Measurements from ENCODE around the gene JAZF1.

The JAZF1 gene

GRCh38 chr7:28106321-28106829 is 74.2 kb downstream of the JAZF1 start:
- no peak for DNase-seq (ENCODE audit: low spot score)

DNA sequence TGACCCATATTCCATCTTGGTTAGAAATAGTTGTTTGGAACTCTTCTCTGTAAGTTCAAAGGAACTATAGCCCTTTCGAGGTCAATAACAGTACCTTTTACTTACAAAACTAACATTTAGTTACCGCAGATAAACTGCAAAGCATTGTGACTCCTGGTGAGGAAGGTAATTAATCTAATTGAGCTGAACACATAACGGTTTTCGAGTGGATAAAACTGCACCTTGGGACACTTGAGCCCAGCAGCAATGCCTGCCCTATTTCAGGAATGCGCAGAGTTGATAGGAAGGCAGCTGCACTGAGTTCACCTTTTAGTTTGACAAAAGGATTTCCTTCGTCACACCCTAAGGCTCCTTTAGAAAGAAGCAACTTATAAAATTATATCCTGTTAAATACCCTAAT is 75.4 kb downstream of the JAZF1 start:
- DNase-seq (ENCODE audit: low spot score): no peak

DNA sequence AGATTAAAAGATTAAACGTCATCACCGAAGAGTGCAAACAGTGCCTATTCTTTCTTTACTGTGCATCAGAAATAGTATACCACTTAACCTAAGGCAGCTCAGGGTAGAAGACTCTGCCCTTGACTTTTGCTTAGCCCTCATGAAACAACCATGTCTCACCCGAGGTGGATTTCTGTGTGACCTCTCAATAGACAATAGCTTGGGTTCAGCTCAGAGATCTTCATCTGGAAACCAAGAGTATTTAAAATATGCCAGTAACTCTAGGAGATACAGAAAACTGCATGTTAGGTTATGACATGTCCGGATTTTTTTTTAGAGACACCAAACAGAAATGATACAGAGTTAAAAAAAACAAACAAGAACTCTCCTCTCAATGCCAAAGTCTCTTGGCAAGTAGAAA is 75.8 kb downstream of the JAZF1 start:
- DNase-seq (ENCODE audit: low spot score): no peak

- no peak for DNase-seq (ENCODE audit: low spot score)
These were observed 76.5 kb downstream of the JAZF1 start for GRCh38 chr7:28104041-28104541.

- peak; percentile 30 for DNase-seq (ENCODE audit: low spot score)
These were observed 77.8 kb downstream of the JAZF1 start for GRCh38 chr7:28102797-28103196.

DNA sequence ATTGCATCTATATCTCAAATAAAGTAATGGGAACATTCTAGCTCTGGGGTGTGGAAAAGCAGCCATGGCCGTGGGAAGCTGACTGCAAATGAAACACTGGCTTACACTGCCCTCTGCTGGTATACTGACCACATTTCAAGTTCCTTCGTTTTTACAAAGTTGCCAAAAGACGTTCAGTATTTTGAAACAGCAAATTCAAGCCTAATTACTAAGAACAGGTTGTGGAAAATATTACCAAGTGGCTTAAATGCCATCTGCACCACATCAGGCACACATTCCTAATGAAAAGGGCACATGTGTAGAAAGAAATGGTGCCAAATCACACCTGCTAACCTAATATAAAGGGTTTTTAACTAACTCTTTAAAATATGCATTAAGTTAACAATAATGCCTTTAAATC is 83.9 kb downstream of the JAZF1 start:
- peak; percentile 77 for DNase-seq (ENCODE audit: low spot score)

DNA sequence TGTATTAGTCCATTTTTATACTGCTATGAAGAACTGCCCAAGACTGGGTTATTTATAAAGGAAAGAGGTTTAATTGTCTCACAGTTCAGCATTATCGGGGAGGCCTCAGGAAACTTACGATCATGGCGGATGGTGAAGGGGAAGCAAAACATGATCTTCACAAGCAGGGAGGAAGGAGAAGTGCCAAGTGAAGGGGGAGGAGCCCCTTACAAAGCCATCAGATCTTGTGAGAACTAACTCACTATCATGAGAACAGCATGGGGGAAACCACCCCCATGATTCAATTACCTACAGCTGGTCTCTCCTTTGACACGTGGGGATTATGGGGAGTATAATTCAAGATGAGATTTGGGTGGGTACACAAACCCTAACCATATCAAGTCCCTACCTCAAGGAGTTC is 85.4 kb downstream of the JAZF1 start:
- no peak for DNase-seq (ENCODE audit: low spot score)

DNA sequence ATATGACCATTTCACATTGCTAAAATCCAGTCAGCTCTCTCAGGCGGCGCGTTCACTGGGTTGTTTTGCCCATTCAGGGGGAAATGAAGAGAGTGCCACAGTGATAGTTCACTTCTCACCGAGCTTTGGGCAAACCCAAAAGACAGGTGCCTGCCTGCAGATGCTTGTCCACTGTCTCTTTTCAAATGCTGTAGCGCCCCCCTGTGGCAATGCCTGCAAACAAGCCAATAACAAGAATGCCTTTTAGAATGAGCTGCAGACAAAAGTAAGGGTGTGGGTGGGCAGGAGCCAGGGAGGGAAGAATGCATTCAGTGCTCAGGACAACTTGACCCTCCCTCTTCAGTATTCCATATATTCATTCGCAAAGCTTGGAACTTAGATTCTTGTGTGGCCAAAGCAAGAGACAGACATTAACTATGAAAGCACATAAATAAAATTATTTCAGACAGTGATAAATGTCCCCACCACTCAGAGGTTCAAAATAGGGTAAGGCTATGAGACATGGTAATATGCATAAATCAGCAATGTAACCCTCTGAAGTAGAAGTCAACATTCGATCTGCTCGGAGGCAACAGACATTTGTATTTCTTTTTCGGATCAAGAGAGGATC is 86.9 kb downstream of the JAZF1 start:
- peak; percentile 65 for DNase-seq (ENCODE audit: low spot score)

GRCh38 chr7:28091190-28091589 is 89.4 kb downstream of the JAZF1 start:
- DNase-seq (ENCODE audit: low spot score): no peak

DNA sequence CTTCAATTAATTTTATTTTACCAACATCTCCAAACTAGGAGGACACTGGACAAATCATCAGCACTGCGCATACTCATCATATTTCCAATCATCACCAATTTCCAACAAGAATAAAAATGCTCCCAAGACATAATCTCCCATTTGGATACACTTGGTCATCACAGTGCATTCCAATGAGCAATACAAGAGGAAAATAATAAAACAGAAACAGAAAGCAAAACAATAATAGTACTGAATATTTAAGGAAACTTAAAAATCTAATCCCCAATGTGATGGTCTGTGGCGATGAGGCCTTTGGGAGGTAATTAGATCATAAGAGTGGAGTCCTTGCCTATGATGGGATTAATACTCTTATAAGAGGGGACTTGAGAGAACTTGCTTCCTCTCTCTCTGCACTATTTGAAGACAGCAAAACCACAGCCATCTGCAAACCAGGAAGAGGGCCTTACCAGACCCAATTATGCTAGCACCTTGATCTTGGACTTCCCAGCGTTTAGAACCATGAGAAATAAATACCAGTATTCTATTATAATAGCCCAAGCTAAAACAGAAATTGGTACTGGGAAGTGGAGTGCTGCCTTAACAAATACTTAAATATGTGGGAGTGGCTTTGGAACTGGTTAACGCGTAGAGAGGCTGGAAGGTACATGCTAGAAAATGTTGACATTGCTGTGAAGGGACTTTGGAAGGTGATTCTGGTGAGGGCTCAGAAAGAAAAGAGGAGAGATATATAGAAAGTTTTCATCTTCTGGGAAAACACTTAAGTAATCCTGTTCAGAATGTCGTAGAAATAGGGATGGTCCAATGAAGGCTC is 91.5 kb downstream of the JAZF1 start:
- DNase-seq (ENCODE audit: low spot score): no peak

DNA sequence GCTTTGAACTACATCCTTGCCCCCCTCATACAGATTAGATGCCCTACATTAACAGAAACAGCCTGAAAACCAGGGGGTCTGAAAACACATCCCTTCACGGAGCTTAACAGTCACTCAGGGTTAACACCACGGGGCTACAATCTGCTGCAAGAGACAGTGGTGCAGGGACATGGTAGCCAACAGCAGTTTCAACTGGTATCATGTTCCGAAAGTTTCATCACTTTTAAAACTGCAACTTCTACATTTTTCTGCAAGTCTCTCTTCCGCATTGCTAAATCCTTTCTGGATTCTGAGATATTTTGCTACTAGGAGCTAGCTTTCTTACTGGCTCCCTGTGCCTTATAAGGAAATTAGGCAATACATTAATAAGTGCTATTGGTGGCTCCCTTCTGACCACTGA is 92.6 kb downstream of the JAZF1 start:
- DNase-seq (ENCODE audit: low spot score): peak; percentile 32

DNA sequence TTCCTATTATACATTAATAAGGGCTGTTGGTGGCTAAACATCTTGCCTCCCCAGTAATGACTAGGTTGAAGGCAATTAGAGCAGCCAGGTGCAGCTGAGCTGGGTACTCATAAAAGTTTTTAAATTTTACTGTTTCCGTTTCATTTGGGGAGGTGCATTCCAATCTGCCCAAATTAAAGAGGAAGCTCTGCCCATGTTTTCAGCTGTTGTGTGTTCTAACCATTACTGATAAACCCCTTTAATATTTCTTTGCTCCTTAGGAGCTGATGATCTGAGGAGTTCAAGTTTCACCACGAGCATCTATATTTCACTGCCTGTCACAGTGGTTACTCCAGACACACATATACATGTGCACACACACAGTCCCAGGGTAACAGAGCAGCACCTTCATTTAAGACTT is 94.4 kb downstream of the JAZF1 start:
- DNase-seq (ENCODE audit: low spot score): no peak

GRCh38 chr7:28083998-28084985 is 96.3 kb downstream of the JAZF1 start:
- no peak for DNase-seq (ENCODE audit: low spot score)

DNA sequence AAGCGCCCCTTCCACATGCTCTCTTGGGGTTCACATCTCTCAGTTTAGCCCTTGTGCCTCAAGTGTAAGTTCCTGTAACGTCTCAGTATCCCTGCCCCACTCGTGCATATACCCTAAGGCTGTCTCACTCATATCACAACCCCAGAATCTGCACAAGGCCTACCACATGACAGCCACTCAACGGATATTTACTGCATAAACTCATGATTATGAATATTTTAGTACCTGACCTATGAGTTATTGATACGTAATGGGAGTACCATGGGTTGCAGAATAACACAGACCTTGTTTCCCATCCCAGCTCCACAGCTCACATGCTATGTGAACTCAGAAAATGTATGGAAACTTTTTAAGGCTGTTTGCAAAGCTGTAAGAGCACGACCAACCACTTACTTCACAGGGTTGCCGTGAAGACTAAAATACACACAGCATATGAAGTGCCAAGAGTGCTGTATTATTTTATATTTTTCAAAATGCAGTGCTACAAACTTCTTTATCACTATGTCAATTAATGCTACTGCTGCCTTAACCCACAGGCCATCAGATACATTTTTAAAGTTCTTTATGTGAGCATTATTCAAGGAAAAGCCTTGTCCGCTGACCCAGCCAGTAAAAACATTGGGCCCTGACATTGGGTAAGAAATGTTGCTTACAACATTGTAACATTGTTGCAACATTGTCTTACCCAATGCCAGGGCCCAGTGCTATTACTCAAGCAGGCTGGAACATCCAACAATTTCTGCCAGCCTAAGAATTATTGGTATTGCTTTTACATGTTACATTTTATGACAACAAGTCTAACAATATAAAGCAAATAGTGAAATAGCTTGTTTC is 97.2 kb downstream of the JAZF1 start:
- DNase-seq (ENCODE audit: low spot score): peak; percentile 58

DNA sequence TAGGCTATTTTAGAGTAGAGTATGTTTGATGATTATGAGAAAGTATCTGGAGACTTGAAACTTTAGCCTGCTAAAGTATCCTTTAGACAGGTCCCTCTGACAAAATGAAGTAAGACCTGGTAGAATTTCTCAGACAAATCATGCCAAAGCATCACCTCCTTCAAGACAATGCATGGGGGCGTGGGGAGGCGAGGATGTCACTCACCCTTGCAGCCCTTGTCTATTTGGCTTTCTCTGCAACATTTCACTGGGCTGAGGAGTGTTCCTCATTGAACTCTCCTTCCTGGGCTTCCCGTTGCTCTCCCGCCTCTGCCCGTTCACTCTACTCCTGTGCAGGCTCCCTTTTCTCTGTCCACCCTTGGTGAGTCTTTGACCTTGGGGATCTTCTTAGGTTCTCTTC is 98.5 kb downstream of the JAZF1 start:
- DNase-seq (ENCODE audit: low spot score): no peak

DNA sequence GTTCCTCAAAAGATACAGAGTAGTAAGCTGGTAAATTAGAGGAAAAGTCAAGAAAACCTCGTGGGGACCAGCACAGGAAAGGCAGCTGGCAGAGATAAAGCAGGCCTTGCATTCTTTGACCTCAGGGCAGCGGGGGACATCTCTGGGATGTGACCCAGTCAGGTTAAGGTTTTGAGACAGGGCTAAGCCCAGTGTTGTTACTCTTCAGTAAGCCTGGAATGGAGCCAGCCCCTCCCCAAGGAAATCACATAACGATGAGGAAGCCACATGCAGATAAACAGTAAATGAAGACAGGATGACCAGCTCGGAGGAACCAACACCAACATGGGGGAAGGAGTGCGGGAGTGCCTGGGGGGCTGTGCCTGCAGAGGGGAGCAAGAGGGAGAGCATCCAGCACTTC is 99.6 kb downstream of the JAZF1 start:
- no peak for DNase-seq (ENCODE audit: low spot score)

DNA sequence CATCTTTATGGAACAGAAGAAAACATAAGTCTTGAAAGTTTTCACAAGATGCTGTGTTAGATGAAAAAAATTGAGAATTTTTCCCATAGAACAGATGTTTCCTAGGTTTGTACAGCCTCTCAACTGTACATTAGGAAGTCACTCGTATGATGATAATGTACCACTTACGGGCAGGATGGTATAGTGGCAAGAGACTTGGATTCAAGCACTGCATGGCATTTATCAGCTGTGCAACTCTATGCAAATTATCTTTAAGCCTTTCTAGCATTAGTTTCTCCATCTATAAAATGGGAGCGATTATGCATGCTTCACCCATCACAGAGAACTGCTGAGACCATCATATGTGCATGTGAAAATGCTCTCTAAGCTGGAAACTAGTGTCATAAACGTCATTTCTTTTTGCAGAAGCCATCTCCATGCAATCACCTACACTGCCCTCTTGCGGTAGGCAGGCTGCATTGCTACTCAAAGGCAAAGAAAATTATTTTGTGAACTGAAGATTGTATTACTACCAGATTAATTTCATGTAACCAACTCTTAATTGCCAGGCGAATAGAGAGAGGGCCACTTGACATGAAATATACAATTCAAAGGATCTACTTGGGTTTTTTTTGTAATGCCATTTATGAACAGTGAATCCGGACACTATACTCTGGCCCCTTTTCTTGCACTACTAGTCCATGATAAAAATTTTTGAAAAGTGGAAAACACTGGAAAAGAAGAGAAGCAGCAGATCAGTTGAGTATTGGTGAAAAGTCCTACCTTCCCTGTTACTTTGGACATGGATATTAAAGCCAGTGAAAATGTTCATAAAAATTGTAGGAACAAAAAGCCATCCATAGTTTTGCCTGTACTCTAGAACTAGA is 102.3 kb downstream of the JAZF1 start:
- DNase-seq (ENCODE audit: low spot score): peak; percentile 52

DNA sequence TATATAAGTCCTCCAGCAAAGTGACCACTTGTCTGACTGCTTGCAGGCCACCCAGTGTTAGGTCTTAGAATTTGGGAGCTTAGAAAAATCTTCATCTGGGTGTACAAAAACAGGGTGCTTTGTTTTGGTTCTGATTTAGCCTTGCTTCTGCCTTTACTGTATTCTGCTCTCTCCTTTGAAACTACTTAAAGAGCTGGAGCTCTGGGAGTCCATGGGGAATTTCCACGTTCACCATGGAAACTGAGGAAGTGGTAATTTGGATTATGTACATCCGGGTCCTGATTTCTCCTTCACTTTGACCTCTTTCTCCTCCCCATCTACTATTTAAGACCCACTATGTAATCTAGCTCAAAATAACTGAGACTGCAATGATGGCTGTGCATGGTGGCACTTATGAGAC is 103.0 kb downstream of the JAZF1 start:
- DNase-seq (ENCODE audit: low spot score): no peak

- no peak for DNase-seq (ENCODE audit: low spot score)
These were observed 104.0 kb downstream of the JAZF1 start for GRCh38 chr7:28076423-28077200.
